GM12874 (cell line): ENCODE measurements around the gene COL2A1.

ENCODE experiments used
- TF ChIP-seq, protein P1 (sequence below): IDR thresholded peaks from 2 replicates; pipeline ENCODE4 v1.5.1; 2011; ENCODE audit warnings: low read depth, mild to moderate bottlenecking, control low read depth, low read length, moderate library complexity; ENCODE audit not compliant: insufficient read depth

Gene COL2A1

DNA sequence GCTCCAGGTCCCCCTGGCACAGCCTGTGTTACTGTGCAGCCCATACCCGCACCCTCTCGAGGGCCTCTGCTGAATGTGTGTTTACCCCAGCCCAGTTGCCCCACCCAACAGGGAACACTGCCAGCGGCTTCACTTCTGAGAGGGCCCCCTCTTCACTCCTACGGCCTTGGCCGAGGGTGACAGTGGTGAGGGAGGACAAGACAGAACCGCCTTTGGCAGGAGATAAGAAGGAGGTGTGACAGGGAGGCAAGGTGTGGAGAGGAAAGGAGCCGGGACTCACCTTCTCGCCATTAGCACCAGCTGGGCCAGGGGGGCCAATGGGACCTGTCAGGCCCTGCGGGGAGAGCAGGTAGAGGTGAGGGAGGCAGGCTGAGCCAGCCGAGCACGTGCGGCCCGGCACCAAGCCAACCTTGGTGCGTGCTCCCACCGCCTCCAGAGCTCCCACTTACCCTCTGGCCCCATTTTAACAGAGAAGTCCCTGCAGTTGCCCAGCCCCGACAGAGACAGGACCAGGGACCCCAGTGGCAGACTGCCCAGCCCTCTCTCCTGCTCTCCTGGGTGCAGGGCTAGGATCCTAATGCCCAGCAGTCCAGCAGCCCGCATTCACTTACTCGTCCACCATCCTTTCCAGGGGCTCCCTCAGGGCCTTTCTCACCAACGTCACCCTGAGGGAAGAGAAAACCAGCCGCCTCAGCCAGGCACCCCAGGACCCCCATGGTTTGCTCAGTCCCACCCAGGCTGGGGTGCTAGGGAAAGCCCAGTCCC is 22.6 kb downstream of the COL2A1 start:
- TF ChIP-seq, protein P1, sequence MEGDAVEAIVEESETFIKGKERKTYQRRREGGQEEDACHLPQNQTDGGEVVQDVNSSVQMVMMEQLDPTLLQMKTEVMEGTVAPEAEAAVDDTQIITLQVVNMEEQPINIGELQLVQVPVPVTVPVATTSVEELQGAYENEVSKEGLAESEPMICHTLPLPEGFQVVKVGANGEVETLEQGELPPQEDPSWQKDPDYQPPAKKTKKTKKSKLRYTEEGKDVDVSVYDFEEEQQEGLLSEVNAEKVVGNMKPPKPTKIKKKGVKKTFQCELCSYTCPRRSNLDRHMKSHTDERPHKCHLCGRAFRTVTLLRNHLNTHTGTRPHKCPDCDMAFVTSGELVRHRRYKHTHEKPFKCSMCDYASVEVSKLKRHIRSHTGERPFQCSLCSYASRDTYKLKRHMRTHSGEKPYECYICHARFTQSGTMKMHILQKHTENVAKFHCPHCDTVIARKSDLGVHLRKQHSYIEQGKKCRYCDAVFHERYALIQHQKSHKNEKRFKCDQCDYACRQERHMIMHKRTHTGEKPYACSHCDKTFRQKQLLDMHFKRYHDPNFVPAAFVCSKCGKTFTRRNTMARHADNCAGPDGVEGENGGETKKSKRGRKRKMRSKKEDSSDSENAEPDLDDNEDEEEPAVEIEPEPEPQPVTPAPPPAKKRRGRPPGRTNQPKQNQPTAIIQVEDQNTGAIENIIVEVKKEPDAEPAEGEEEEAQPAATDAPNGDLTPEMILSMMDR = no peak

DNA sequence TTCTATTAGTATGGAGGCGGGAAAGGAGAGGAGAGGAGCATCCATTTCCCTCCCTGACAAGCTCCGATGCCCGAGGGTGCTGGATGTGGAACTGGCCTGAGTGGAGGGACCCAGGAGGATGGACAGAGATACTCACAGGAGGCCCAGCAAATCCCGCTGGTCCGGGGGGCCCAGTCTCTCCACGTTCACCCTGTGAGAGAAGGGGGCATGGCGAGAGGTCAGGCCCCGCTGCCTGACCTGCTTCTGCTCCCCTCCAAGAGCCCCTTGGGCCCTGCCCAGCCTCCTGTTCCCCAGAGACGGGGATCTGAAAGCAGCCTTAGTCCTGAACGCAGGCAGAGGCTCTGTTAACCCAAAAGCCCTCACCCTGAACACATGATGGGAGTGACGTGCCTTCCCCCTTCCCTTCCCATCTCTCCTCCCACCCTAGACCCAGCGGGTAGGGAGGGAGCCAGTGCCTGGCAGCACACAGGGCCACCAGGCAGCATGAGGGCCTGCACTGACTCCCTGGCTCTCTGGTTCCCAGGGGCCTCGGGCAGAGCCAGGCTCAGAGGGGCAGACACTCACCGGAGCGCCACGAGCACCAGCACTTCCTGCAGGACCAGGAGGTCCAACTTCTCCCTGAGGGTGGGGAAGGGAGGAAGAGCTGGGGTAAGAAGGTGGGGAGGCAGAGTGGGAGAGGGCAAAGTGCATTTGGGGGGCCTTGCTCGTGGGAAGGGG is 23.3 kb downstream of the COL2A1 start:
- TF ChIP-seq, protein P1 = no peak

DNA sequence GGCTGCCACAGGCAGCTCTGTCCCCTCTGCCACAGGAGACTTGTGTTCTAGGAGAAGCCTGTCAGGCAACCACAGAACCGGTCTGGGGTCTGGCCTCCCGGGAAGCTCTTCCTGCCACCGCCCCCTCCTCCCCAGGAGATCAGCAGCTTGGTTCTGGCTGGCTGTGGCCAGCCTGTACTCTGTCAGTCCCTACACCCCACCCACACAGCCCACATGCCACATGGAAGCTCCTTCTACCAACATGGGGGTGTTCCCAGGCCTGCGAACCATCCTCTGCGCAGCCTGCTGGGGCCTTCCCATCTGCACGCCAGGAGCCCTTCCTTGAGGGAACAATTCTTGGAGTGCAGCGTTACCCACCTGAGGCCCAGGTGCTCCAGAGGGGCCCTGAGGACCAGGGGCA is 24.1 kb downstream of the COL2A1 start:
- TF ChIP-seq, protein P1 = no peak

DNA sequence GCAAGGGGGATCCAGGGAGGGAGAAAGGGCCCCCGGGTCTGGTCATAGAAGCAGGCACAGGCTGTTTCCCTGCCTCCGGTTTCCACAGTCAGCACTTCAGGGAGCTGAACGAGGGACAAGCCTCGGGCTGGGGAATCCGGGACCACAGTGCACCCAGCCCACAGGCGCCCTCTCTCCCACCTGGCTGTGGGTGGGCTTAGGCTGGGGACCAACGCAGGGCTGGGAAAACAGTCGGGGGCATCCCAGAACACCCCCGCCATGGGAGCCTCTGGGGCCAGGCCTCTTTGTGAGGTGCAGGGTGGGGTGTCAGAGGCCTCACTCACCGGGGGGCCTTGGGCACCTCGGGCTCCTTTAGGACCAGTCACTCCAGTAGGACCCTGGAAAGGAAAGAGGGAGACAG is 24.6 kb downstream of the COL2A1 start:
- TF ChIP-seq, protein P1 = no peak

DNA sequence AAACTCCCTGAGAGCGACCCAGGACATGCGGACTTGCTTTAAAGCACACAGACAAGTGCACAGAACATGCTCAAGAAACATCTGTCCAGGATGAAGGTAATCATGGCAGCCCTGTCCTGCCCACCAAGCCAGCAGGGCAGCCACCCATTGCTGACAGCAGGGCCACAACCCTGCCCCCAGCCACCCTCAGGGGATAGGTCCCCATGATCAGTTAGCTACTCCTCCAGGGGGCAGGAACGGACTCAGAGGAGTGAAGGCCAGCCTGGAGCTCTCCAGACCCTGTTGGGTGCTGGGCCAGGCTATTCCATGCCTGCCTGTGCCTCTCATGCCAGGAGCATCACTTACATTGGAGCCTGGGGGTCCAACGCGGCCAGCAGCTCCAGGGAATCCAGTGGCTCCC is 25.1 kb downstream of the COL2A1 start:
- TF ChIP-seq, protein P1 = no peak

DNA sequence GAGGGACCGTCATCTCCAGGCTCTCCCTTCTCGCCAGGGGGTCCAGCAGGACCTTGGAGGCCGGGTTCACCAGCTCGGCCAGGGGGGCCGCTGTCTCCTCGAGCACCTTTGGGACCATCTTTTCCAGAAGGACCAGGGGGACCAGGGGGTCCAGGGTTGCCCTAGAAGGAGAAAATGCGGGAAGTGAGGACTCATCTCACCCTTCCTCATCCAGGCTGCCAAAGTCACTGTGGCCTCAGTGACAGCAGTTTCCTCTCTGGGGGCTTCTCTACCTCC is 25.7 kb downstream of the COL2A1 start:
- TF ChIP-seq, protein P1 = no peak

DNA sequence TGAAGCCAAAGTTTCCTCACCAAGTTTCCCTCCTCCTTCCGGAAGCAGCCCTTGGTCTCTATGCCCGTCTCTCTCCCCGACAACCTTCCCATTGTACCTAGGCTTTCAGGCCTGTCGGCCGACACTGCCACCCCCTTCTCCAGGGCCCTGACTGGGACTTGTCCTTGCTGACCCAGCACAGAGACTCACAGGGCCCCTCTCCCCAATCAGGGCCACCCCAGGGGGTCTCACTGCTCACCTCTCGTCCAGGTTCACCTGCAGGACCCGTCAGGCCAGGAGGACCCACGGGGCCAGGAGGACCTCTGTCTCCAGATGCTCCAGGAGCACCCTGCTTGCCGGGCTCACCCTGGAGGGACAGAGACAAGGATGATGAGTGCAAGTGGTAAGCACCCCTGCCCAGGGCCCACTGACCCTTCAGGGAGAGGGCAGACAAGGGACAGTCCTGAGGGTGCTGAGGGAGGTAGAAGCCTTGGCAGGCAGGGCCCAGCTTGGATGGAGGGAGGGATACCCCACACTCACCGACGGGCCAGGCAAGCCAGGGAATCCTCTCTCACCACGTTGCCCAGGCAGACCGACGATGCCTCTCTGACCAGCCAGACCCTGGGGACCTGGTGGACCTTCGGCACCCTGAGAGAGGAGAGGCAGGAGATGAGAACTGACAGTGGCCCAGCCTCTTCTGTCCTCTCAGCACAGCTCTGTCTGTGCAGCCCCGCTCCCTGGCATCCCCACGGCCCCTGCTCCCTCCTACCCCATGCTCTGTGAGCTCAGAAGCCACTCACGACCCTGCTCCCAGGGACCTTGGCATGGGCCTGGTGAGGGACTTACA is 26.3 kb downstream of the COL2A1 start:
- TF ChIP-seq, protein P1 = no peak
